Breast epithelium (tissue), 4 donors: ENCODE results near the gene SPATA16. TPM values are rescaled to one million over a fixed set of nuclear protein-coding genes. Genes with fewer than 3 reads are reported as not detected.
"Not testable (repeated sequence)": the region's sequence is repeated elsewhere in the genome, so short reads cannot be mapped to it uniquely, and the experiment has no call there.

Experiments used
- DNase-seq, 2 donors: peaks; one replicate each; pipeline ENCODE4 v3.0.0-alpha.2; 2019; ENCODE audit warnings: low spot score in 2 of 2
- H3K27ac ChIP-seq, 2 donors: fragments of 200-600 bp; sonication (generic) in 1 of 2; one replicate each; pipeline ENCODE4 v1.5.1; 2016 to 2019; ENCODE audit warnings: mild to moderate bottlenecking in 1 of 2
- H3K27me3 ChIP-seq, 2 donors: fragments of 200-600 bp; sonication (generic) in 1 of 2; one replicate each; pipeline versions ENCODE4 v1.5.1 to v1.6.0; 2017 to 2019; ENCODE audit warnings: control low read depth in 1 of 2, mild to moderate bottlenecking in 1 of 2
- H3K36me3 ChIP-seq: fragments of 200-600 bp; one replicate; pipeline ENCODE4 v1.5.1; 2019
- H3K4me1 ChIP-seq, 2 donors: fragments of 200-600 bp; sonication (generic); one replicate each; pipeline ENCODE4 v1.5.1; 2016 to 2019; ENCODE audit warnings: control low read depth in 1 of 2
- H3K4me3 ChIP-seq, 3 donors: fragments of 200-600 bp; sonication (generic); 1 replicate in 2 of 3; 2 replicates in 1 of 3; pipeline ENCODE4 v1.5.1; 2016 to 2019; ENCODE audit warnings: mild to moderate bottlenecking in 3 of 3, moderate library complexity in 2 of 3
- H3K9me3 ChIP-seq, 2 donors: fragments of 200-600 bp; sonication (generic) in 1 of 2; one replicate each; pipeline ENCODE4 v1.5.1; 2016 to 2019; ENCODE audit warnings: control low read depth in 1 of 2
- CTCF ChIP-seq, 3 donors: fragments of 450-650 bp; IDR thresholded peaks; one replicate each; pipeline ENCODE4 v1.5.1; 2016 to 2017; ENCODE audit warnings: antibody characterized with exemption in 3 of 3, mild to moderate bottlenecking in 3 of 3, moderate library complexity in 3 of 3
- POLR2A ChIP-seq: fragments of 450-650 bp; IDR thresholded peaks from one replicate; pipeline ENCODE4 v1.6.1; 2016; ENCODE audit warnings: antibody characterized with exemption, mild to moderate bottlenecking, moderate library complexity
- POLR2AphosphoS5 ChIP-seq, 3 donors: sonication (generic); formaldehyde crosslinking; IDR thresholded peaks; one replicate each; pipeline ENCODE4 v1.6.1; 2017; ENCODE audit warnings: antibody characterized with exemption in 3 of 3
- intact Hi-C: fragments of 100-400 bp; cut with DNase I; formaldehyde crosslinking; loops from one replicate; pipeline ENCODE4 v1.15.1; 2023; ENCODE audit warnings: low total_unique reads
- total RNA-seq, 3 donors: library from RNA; depleted of rRNA; stranded (reverse); fragments of >200 nt; gene quantifications; one replicate each; pipeline ENCODE4 v1.1.0, GENCODE V29; 2016

Gene SPATA16
- total RNA-seq, 3 donors from 2014 or later: not detected

- Histone ChIP-seq H3K36me3 (no peaks in the 10 kb centered on the region), H3K4me3 (no peak overlapping the region), H3K9me3 (no peaks in the 10 kb centered on the region), H3K27me3 (no peaks in the 10 kb centered on the region), H3K27ac (no peak overlapping the region), H3K4me1 (peaks cover 0 to 9% of the 10 kb centered on the region in 2 donors)
- intact Hi-C loops: no loop called here
- TF ChIP-seq POLR2A (no peak), CTCF (IDR thresholded peaks at IDR 0.05) (no peak), POLR2AphosphoS5 (IDR thresholded peaks at IDR 0.05) (no peak)
- no peak for DNase-seq
These were observed 271.1 kb downstream of the SPATA16 start for GRCh38 chr3:172869784-172870518.

GRCh38 chr3:172869368-172869771 is 271.7 kb downstream of the SPATA16 start:
- Histone ChIP-seq H3K27ac (no peak overlapping the region), H3K36me3 (no peaks in the 10 kb centered on the region), H3K4me3 (no peak overlapping the region), H3K27me3 (no peaks in the 10 kb centered on the region), H3K9me3 (no peaks in the 10 kb centered on the region), H3K4me1 (peaks cover 0 to 9% of the 10 kb centered on the region in 2 donors)
- DNase-seq: no peak
- TF ChIP-seq POLR2A: no peak
- no peak for TF ChIP-seq CTCF (IDR thresholded peaks at IDR 0.05)
- TF ChIP-seq POLR2AphosphoS5 (IDR thresholded peaks at IDR 0.05): no peak
- intact Hi-C loops: no loop called here

GRCh38 chr3:172868582-172869200 is 272.3 kb downstream of the SPATA16 start:
- Histone ChIP-seq H3K4me1 (peaks cover 0 to 9% of the 10 kb centered on the region in 2 donors), H3K4me3 (no peak overlapping the region), H3K36me3 (no peaks in the 10 kb centered on the region), H3K27me3 (no peaks in the 10 kb centered on the region), H3K27ac (no peak overlapping the region), H3K9me3 (no peaks in the 10 kb centered on the region)
- intact Hi-C loops: no loop called here
- DNase-seq: no peak
- no peak for TF ChIP-seq POLR2A
- TF ChIP-seq CTCF (IDR thresholded peaks at IDR 0.05): no peak
- no peak for TF ChIP-seq POLR2AphosphoS5 (IDR thresholded peaks at IDR 0.05)

- H3K36me3 ChIP-seq, H3K4me1 ChIP-seq, intact Hi-C loops, H3K27ac ChIP-seq, H3K4me3 ChIP-seq, H3K27me3 ChIP-seq, H3K9me3 ChIP-seq, DNase-seq: not testable (repeated sequence)
These were observed 274.2 kb downstream of the SPATA16 start for GRCh38 chr3:172866726-172867350.

DNA sequence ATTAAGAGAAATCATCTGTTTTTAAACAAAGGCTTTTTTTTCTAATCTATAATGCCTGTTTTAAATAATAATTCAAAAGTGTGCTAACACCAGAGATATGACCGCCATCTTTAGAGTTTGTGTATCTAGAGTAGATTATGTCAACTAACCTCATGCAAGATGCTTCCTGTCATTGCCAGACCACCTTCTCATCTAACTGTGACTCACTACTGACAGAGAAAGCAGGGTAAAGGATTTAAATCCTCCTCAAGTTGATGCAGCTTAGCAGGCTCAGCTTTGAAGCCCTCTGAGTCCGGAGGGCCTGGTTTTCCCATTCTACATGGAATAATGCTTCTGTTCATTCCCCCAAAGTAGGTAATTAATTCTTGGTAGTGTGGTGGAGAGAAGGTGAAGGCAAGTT is 282.0 kb downstream of the SPATA16 start:
- Histone ChIP-seq H3K27ac (no peak overlapping the region), H3K4me3 (no peak overlapping the region), H3K36me3 (no peaks in the 10 kb centered on the region), H3K27me3 (no peaks in the 10 kb centered on the region), H3K4me1 (no peaks in the 10 kb centered on the region), H3K9me3 (no peaks in the 10 kb centered on the region)
- TF ChIP-seq CTCF (IDR thresholded peaks at IDR 0.05) (no peak), POLR2AphosphoS5 (IDR thresholded peaks at IDR 0.05) (no peak), POLR2A (no peak)
- DNase-seq: no peak
- intact Hi-C loops: no loop called here
